Astrocyte of the hippocampus (primary cell): ENCODE results near the gene NHSL2.

Experiments
- DNase-seq: peaks from one replicate; pipeline ENCODE4 v3.0.0; 2011; ENCODE audit warnings: low read depth, low spot score

Gene NHSL2

GRCh38 chrX:72107320-72107719 lies 196.7 kb downstream of the NHSL2 start:
- no peak for DNase-seq

DNA sequence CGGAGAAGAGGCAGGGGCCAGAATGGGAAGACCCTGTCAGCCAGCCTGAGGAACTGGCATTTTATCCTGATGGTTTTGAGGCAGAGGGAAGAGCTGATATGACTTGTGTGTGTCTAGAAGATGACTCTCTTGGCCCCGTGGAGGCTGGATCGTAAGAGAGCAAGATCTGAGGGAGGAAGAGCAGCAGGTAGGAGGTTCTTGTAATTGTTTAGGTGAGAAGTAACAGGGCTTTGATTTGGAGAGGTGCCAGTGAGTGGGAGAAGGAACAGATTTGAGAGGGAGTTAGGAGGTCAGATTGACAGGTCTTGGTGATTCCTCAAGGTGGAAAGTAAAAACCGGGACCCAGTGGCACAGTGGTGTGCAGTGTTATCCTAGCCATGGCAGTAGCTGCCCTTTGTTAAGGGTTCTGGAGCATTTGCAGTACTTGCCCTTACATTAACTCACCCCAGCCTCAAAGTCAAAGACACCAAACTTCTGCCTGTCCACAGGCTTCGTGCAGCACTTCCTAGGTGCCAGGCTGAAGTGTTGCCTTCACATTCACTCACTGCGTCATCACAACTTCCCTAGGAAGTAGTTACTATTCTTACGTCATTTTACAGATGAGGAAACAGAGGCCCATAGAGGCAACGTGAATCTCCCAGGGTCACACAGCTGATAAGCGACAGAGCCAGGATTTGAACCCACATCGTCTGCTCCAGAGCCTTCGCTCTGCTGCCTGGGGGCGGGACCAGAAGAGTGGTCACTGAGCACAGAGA lies 197.4 kb downstream of the NHSL2 start:
- DNase-seq = no peak

- no peak for DNase-seq
Measured at GRCh38 chrX:72108666-72109065, 198.0 kb downstream of the NHSL2 start.

GRCh38 chrX:72110051-72110875 lies 199.6 kb downstream of the NHSL2 start:
- no peak for DNase-seq

DNA sequence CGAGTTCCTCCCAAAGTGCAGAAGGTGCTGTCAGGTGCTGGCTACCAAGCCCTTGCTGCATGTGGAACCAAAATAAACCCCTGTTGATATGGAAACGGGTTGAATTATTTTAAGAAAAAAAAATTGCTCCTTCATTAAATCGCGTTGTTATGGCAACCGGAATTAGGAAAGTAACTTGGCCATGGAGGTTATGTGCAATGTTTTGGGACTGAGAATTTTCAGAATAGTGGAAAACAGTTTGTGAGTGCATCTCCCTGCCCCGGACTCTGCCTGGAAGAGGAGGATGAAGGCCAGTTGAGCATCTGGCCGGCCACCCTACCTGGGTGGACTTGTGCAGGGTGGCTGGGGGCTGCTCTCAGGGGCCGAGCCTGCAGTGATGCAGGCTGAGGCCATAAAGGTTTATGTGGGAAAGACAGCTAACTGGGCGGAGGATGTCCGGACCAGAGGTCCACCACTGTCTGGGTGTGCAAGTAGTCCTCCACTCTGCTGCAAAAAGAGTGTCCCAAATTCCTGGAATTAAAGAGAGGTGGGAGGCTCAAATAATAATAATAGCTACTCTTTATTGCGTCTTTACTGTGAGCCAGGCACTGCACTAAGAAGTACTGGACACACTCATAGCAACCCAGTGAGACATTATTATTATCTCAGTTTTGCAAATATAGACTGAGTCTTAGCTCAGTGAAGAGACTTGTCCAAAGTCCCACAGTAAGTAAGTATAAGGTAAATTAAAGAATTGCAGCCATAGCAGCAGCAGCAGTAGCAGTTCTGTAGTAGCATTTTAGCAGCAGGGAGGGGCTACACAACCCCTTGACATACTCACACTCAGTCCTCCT lies 200.4 kb downstream of the NHSL2 start:
- DNase-seq = no peak

DNA sequence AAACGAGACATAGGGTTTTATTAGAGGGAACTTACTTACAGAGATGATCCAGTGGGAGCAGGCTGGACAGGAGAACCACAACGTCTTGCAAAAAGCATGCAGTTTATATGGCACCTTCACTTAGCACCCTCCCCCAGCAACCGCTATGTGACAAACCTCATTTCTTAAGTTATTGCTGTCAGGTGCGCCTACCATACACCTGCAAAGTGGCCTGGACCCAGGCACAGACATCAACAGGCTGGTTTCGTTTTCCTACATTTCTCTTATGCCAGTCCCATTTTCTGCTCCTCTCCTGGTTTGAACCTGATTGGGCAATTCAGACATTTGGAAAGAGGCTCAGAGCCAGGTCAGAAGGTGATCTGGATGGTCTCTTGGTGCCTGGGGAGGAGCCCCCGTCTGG lies 202.8 kb downstream of the NHSL2 start:
- no peak for DNase-seq

DNA sequence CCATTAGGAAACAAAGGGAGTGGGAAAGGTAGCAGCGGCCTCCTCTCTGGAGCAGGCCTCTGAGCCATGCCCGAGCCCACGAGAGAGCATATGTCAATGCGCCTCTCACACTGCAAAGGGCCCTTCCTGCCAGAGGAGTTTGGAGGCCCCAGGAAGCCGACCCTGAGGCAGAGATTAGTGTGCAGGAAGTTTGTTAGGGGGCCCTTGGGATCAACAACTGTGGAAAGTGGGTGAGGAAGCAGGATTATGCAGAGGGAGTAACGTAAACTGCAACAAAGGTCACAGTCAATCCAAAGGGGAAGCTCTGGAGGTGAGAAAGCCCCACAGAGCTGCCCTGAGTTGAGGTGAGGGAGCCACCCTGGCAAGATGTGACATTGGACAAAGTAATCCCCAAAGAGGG lies 203.7 kb downstream of the NHSL2 start:
- DNase-seq = no peak

DNA sequence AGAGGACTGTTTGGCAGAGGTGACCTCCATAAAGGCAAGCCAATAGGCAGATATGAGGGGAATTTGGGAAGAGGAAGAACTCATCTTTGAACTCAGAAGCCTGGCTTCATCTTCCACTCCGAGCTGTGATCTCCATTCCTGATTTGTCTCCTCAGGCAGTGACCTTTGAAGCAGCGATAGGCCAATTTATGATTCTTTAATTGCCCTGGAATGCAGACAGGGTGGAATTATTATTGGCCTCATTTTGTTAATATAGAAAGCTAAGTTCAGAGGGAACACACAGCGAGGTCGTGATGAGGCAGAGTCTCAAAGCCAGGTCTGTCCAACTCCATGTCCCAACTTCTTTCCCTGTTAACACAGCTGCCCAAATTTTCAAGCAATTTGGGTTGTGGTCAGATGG lies 204.2 kb downstream of the NHSL2 start:
- no peak for DNase-seq

- DNase-seq = no peak
Measured at GRCh38 chrX:72115380-72115779, 204.7 kb downstream of the NHSL2 start.

- no peak for DNase-seq
Measured at GRCh38 chrX:72117636-72118210, 207.1 kb downstream of the NHSL2 start.

DNA sequence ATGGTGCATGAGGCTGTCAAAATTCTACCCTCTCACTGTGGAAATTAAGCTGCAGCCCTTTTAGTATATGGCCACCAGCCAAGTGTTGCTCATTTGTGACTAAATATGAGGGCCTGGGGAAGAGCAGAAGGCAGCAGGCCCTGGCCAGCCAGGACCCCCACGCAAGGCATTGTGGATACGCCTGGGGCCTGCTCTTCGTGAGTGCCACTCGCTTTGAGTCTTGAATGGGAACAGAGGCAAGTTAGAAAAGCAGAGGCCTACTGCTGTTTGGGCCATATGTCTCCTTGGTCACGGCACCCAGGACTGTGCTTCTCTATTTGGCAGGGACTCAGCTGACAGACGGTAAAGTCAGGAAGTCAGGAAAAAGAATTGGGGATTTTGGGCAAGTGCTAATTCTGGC lies 210.2 kb downstream of the NHSL2 start:
- DNase-seq = no peak

DNA sequence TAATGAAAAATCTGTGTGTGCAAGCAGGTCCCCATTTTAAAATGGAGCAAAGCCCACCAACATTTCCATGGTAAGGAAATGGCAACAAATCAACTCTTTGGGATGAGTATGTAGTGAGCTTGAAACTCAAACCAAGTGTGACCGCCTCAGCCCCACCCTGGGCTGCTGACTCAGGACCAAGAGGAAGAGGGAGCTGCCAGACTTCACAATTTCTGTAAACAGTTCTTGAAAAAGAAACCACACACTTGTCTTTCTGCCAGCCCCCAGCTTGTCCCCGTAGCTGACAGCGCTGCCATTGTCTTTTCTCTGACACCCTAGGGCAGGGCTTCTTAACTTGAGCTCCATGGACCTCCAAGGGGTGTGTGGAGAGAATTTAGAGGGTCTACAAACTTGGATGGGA lies 210.7 kb downstream of the NHSL2 start:
- DNase-seq = peak; percentile 81

DNA sequence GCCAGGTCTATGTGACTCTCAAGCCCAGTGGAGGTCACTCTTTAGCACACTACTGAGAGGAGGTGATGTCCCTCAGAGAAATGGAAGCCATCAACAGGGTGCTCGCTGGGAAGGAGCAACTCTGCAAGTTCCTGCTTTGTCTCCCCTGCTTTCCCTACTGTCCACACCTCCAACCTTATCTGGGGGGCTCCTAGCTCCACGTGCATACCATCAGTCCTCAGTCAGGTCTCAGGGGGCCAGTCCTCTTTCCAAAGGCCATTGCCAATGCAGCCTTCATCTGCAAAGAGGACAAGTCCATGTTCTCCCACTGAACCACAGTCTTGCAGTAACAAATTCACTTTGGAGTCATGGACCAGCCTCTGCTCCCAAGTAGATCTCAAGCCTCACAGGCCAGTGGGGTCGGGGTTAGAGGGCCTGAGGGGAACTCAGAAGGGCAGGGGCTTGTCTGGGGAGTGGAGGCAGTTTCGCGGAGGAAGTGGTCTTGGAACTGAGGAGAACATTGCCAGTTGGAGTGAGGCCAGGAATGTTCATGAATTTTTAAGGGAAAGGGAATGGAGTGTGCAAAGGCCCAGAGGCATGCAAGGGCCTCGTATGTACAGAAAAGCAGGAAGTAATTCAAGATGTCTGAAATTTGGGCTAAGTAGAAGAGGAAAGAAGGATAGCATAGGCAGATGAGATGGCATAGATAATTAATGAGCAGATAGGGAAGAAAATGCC lies 212.1 kb downstream of the NHSL2 start:
- DNase-seq = no peak

- DNase-seq = peak; percentile 79
Measured at GRCh38 chrX:72123471-72124185, 213.0 kb downstream of the NHSL2 start.

DNA sequence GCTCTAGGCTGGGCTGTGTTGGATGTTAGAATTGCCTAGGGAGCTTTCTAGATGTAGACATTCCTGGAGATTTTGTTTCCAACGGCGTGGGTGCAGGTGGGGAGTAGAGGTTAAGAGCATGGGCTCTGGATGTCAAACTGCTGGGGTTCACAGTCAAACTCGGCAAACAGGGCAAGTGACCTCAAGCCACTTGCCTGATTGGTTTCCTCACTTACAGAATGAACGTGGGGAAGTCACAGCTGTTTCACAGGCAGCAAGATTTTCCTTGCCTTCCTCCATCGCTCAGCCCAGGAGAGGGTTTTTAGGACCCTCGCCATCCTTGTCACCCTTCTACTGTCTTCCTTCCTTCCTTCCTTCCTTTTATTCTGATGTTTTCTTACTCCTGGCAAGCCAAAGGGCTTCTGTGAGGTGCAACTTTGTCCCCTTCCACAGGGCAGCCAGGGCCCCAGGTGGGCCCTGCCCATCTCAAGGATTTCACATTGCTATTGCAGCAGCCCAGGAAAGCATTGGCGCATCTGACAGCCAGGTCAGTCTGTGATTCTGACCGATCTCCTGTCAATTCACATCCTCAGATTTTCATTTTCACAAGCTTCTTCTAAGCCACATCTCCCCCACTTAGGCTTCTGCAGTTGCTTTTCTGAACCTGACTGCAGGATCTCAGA lies 214.0 kb downstream of the NHSL2 start:
- no peak for DNase-seq

- no peak for DNase-seq
Measured at GRCh38 chrX:72125331-72126047, 214.8 kb downstream of the NHSL2 start.

- peak; percentile 25 for DNase-seq
Measured at GRCh38 chrX:72126048-72126415, 215.4 kb downstream of the NHSL2 start.

DNA sequence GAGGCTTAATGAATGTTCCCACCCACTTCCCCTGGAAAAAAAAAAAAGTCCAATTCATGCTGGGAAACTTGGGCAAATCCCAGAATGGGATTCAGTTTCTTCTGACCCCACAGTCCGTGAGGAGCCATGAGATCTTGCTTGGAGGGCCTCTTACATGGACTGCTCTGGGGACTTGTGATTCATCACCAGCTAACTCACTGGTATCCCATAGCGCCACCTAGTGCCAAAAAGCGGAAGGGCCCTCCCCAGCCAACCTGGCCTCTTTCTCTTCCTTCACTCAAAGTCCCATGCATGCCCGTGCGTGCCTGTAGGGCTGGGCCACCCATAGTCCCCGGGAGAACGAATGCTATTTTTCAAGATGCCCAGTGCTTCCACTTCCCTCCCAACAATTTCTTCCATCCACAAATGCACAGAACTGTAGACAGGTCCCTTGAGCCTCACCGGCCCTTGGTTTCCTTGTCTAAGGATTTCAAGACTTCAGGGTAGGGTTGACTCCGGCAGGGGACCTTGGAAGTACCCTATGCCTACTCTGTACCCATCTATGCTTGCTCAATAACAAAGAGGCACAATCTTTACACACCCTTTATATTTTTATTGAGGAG lies 216.0 kb downstream of the NHSL2 start:
- DNase-seq = peak; percentile 89

GRCh38 chrX:72127332-72127731 lies 216.7 kb downstream of the NHSL2 start:
- no peak for DNase-seq
